Activated T-helper 17 cell treated with anti-CD3 and anti-CD28 coated beads, Interleukin-2, amount 50 U/mL, for 72 hours (primary cell): ENCODE results near the gene CR1. TPM values are rescaled to one million over a fixed set of nuclear protein-coding genes. Genes with fewer than 3 reads are reported as not detected.
"Not testable (repeated sequence)": the region's sequence is repeated elsewhere in the genome, so short reads cannot be mapped to it uniquely, and the experiment has no call there.

Experiments used
- ATAC-seq: fragments of 150-1000 bp; cut with Tn5 transposase; replicated peaks from 2 replicates; pipeline ENCODE4 v1.10.0; 2021; ENCODE audit warnings: mild to moderate bottlenecking, moderate library complexity
- H3K27ac Mint-ChIP-seq: one replicate; pipeline ENCODE4 v1.8.0; 2022; ENCODE audit warnings: mixed read lengths
- H3K27me3 Mint-ChIP-seq: one replicate; pipeline ENCODE4 v1.8.0; 2022; ENCODE audit warnings: mixed read lengths
- H3K36me3 Mint-ChIP-seq: one replicate; pipeline ENCODE4 v1.8.0; 2022; ENCODE audit warnings: low read depth, mild to moderate bottlenecking, mixed read lengths
- H3K4me1 Mint-ChIP-seq: one replicate; pipeline ENCODE4 v1.8.0; 2022; ENCODE audit warnings: mixed read lengths
- H3K4me3 Mint-ChIP-seq: one replicate; pipeline ENCODE4 v1.8.0; 2022; ENCODE audit warnings: mild to moderate bottlenecking, mixed read lengths
- H3K9me3 Mint-ChIP-seq: one replicate; pipeline ENCODE4 v1.8.0; 2022; ENCODE audit warnings: mixed read lengths
- total RNA-seq, 2 donors: library from RNA; stranded (reverse); gene quantifications; one replicate each; pipeline ENCODE4 v1.2.3, GENCODE V29; 2022

Gene CR1
- total RNA-seq, 2 donors from 2014 or later = 0.17 to 0.19 TPM

DNA sequence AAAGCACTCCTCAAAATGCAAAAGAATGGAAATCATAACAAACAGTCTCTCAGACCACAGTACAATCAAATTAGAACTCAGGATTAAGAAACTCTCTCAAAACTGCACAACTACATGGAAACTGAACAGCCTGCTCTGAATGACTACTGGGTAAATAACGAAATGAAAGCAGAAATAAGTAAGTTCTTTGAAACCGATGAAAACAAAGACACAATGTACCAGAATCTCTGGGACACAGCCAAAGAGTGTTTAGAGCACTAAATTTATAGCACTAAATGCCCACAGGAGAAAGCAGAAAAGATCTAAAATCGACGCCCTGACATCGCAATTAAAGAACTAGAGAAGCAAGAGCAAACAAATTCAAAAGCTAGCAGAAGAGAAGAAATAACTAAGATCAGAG lies 95.2 kb downstream of the CR1 start:
- not testable (repeated sequence) for H3K4me1 Mint-ChIP-seq, ATAC-seq, H3K36me3 Mint-ChIP-seq, H3K9me3 Mint-ChIP-seq, H3K27ac Mint-ChIP-seq, H3K4me3 Mint-ChIP-seq
- peaks cover 29% of the 10 kb centered on the region for H3K27me3 Mint-ChIP-seq

DNA sequence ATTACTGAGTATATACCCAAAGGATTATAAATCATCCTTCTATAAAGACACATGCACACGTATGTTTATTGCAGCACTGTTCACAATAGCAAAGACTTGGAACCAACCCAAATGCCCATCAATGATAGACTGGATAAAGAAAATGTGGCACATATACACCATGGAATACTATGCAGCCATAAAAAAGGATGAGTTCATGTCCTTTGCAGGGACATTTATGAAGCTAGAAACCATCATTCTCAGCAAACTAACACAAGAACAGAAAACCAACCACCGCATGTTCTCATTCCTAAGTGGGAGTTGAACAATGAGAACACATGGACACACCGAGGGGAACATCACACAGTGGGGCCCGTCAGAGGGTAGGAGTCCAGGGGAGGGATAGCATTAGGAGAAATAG lies 98.1 kb downstream of the CR1 start:
- H3K4me1 Mint-ChIP-seq, H3K27ac Mint-ChIP-seq, H3K9me3 Mint-ChIP-seq, H3K4me3 Mint-ChIP-seq, ATAC-seq, H3K36me3 Mint-ChIP-seq: not testable (repeated sequence)
- H3K27me3 Mint-ChIP-seq = peaks cover 23% of the 10 kb centered on the region

DNA sequence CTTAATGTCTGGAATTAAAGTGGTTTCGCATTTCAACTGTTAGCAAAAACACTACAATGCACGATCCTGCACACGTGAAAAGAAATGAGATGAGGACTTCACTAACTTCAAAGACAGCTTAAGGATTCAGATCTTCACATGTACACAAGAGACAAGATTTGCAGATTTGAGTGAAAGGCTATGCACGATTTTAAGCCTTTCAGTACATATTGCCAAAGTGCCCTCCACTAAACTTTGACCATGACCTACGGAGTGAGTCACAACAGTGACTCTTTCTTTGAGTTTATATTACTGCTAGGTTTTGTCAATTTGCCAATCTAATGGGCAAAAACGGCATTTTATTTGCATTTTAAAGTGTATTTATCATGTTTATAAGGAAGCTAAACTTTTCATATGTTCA lies 107.8 kb downstream of the CR1 start:
- Mint-ChIP-seq H3K9me3 (no peaks in the 10 kb centered on the region), H3K4me3 (no peak overlapping the region), H3K27me3 (no peaks in the 10 kb centered on the region), H3K4me1 (no peaks in the 10 kb centered on the region), H3K36me3 (no peaks in the 10 kb centered on the region), H3K27ac (no peak overlapping the region)
- no peak for ATAC-seq

DNA sequence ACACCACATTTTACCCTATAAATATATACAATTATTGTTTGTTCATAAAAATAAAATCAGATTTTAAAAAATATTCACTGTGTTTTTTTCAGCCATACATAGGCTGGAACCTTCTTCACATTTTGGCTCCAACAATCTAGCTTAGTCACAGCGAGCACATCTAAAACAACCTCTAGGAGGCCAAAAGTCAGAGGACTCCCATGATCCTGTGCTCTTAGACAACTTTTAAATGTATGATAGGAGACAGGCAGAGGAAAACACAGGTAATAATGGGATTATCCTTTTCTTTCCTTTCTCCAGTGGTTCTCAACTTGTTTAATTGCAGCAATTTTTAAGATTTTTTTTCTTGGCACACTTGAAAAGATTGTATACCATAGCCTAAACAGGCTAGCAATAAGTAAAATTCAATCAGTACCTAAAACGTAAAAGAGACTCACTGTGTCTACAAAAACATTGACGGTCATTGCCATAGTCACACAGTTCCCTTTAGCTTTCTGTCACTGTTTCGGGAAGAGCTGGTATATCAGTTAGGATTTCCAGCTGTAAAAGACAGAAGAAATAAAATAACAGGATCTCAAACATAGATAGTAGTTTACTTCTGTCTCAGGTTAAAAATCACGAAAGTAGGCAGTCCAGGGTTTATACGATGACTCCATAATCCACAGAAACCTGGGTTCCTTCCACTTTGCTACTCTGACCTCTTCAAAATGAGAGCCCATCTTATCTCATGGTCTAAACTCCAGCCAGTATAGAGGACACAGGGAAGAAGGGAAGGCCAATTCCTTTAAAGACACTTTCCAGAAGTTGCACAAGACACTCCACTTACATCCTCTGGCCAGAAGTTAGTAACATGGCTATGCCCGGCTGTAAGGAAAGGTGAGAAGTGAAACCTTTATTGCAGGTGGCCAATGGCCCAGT lies 109.7 kb downstream of the CR1 start:
- Mint-ChIP-seq H3K9me3 (no peaks in the 10 kb centered on the region), H3K27me3 (no peaks in the 10 kb centered on the region), H3K4me1 (no peaks in the 10 kb centered on the region), H3K27ac (no peak overlapping the region), H3K36me3 (no peaks in the 10 kb centered on the region), H3K4me3 (no peak overlapping the region)
- ATAC-seq = no peak

DNA sequence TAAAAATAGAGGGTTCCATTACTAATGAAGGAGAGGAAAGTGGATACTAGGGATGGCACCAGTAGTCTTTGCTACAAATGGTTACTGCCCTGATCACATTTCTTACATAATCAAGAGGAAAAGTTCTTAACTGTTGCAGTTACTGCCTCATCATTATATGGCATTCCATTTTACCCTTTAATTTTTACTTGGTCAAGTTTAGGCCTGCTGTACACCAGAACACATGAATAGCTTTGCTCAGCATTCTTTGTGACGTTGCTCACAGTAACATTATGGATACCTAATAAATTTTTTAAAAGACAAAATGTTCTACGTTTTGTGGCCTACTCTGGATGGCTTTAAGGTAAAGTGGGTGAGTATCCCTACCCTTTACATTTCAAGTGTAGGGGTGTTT lies 110.4 kb downstream of the CR1 start:
- no peaks in the 10 kb centered on the region for H3K4me1 Mint-ChIP-seq
- no peak for ATAC-seq
- no peaks in the 10 kb centered on the region for H3K27me3 Mint-ChIP-seq
- H3K4me3 Mint-ChIP-seq = no peak overlapping the region
- no peak overlapping the region for H3K27ac Mint-ChIP-seq
- no peaks in the 10 kb centered on the region for H3K36me3 Mint-ChIP-seq
- no peaks in the 10 kb centered on the region for H3K9me3 Mint-ChIP-seq

DNA sequence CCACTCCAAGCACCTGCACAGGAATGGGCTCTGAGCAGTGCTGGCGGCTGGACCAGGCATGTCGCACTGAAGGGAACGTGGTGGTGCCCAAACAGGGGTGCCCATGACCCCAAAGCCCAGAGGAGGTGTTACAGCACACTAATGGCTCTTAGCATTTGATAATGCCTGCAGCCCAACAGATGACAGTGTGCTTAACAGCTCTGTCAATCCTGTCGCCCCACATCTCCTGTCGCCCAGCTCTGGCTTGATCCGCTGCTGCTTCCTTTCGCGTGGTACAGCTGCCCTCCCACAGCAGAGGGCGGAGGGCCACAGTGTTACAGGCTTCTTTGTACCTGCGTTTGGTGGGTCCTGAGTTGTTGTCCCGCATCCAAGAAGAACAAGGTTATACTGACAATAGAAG lies 116.8 kb downstream of the CR1 start:
- no peak overlapping the region for H3K4me3 Mint-ChIP-seq
- no peaks in the 10 kb centered on the region for H3K4me1 Mint-ChIP-seq
- H3K27ac Mint-ChIP-seq = no peak overlapping the region
- ATAC-seq = no peak
- H3K9me3 Mint-ChIP-seq = no peaks in the 10 kb centered on the region
- no peaks in the 10 kb centered on the region for H3K36me3 Mint-ChIP-seq
- H3K27me3 Mint-ChIP-seq = no peaks in the 10 kb centered on the region

DNA sequence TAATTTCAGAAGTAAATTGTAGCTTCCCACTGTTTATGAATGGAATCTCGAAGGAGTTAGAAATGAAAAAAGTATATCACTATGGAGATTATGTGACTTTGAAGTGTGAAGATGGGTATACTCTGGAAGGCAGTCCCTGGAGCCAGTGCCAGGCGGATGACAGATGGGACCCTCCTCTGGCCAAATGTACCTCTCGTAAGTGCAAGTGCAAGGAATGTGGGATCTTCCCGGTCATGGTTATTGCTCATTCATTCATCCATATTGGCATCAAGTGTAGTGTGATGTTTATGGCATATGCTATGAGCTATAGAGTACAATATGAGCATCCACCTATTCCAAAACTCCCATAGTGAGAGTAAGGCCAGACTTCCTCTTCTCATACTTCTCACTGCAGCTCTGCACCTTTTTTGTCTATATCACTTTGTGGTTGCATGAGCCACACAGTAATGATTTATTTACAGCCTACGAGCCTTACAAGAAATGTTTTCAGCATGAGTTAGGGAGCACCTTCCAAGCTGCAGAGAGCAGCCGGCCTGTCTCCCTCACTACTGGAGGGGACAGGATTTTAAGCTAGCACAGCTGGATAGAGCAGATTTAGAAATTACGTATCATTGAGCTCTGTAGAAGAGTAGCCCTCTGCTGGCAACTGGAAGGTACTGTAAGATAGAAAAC lies 124.0 kb downstream of the CR1 start:
- H3K27ac Mint-ChIP-seq = no peak overlapping the region

DNA sequence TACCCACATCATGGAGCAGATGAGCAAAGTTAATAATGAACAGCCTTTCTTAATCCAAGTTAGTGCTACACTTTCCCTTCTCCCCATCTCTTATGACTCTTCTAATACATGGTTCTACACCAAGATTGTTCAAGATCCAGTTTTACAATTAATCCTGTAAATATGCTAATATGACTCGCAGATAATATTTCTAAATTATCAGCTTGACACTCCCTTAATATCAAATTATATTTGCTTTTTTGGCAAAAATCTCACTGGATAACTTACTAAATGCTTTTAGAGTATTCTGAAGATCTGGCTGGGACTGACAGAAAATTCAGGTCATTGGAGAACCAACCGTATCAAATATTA lies 124.6 kb downstream of the CR1 start:
- H3K4me3 Mint-ChIP-seq = no peak overlapping the region
- no peaks in the 10 kb centered on the region for H3K4me1 Mint-ChIP-seq
- no peaks in the 10 kb centered on the region for H3K36me3 Mint-ChIP-seq
- H3K27ac Mint-ChIP-seq = no peak overlapping the region
- H3K9me3 Mint-ChIP-seq = no peaks in the 10 kb centered on the region
- H3K27me3 Mint-ChIP-seq = peaks cover 5% of the 10 kb centered on the region
- no peak for ATAC-seq

More for the DNA sequence above, 124.0 kb downstream of the CR1 start:
- no peak overlapping the region for H3K4me3 Mint-ChIP-seq
- H3K36me3 Mint-ChIP-seq = no peaks in the 10 kb centered on the region
- H3K9me3 Mint-ChIP-seq = no peaks in the 10 kb centered on the region
- no peaks in the 10 kb centered on the region for H3K4me1 Mint-ChIP-seq
- ATAC-seq = peak; percentile 74
- peaks cover 5% of the 10 kb centered on the region for H3K27me3 Mint-ChIP-seq

DNA sequence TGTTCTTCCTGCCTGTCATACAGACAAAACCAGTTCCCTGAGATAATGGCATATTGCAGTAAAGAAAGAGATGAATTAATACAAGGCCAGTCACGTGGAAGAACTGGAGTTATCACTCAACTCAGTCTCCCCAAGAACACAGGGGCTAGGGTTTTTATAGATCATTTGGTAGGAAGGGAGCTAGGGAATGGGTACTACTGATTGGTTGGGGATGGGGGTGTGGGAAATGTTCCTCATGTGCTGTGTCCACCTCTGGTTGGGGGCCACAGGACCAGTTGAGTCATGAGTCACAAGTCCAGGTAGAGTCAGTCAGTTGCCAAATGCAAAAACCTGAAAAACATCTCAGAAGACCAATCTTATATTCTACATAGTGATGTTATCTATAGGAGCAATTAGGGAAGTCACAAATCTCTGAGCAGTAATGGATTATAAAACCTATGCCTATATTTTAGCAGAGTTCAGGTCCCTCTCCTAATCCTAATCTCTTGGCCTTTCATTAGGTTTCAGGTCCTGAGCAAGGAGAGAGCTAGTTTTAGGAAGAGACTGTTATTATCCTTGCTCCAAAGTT lies 129.6 kb downstream of the CR1 start:
- ATAC-seq, H3K4me3 Mint-ChIP-seq, H3K27ac Mint-ChIP-seq, H3K36me3 Mint-ChIP-seq, H3K4me1 Mint-ChIP-seq, H3K9me3 Mint-ChIP-seq, H3K27me3 Mint-ChIP-seq: not testable (repeated sequence)

DNA sequence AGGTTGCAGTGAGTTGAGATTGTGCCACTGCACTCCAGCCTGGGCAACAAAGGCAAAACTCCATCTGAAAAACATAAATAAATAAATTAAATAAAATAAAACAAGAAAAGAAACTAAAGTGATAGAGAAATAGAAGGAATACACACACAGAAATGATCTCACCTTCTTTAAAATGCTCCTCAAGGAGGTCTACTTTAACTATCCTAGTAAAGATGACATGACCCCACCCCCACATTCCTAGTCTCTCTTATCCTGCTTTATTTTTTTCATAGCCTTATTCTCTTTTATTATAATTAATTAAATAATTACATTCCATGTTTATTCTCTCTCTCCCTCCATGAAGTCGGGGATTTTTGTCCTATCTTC lies 131.0 kb downstream of the CR1 start:
- Mint-ChIP-seq H3K4me3 (no peak overlapping the region), H3K27ac (no peak overlapping the region), H3K4me1 (no peaks in the 10 kb centered on the region), H3K9me3 (no peaks in the 10 kb centered on the region), H3K36me3 (no peaks in the 10 kb centered on the region), H3K27me3 (no peaks in the 10 kb centered on the region)
- ATAC-seq = no peak

DNA sequence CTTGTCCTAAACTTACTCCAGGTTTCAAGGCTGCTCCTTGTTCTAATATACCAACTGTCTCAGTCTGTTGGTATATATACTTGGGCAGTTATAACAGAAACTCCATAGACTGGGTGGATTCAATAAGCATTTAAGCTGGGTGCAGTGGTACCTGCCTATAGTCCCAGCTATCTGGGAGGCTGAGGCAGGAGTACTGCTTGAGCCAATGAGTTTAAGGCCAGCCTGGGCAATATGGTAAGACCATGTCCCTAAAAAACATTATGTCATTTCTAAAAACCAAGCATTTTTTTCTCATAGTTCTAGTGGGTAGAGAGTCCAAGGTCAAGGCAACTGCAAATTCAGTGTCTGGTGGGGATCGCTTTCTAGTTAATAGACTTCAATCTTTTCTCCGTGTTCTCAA lies 131.5 kb downstream of the CR1 start:
- Mint-ChIP-seq H3K4me1 (no peaks in the 10 kb centered on the region), H3K27me3 (no peaks in the 10 kb centered on the region), H3K27ac (no peak overlapping the region), H3K4me3 (no peak overlapping the region), H3K36me3 (no peaks in the 10 kb centered on the region), H3K9me3 (no peaks in the 10 kb centered on the region)
- ATAC-seq = no peak

DNA sequence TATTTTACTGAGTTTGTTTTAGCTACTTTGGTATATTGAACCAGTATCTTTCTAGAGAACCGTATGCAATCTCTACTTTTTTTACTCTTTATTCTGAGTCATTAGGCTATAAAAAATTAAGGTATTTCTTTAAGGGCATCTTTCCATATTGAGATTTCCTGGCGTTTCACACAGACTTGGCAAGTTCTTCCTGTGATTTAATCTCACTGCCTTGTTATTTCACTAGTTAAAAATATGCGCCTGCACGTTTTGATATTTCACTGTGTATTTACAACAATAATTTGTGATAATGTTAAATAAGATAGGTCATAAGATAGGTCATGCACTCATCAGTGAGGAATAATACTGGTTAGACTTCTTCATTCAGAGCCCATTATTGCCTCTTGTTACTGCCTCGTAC lies 132.8 kb downstream of the CR1 start:
- no peak overlapping the region for H3K4me3 Mint-ChIP-seq
- no peaks in the 10 kb centered on the region for H3K36me3 Mint-ChIP-seq
- H3K4me1 Mint-ChIP-seq = no peaks in the 10 kb centered on the region
- no peaks in the 10 kb centered on the region for H3K9me3 Mint-ChIP-seq
- H3K27ac Mint-ChIP-seq = no peak overlapping the region
- no peaks in the 10 kb centered on the region for H3K27me3 Mint-ChIP-seq
- ATAC-seq = no peak

DNA sequence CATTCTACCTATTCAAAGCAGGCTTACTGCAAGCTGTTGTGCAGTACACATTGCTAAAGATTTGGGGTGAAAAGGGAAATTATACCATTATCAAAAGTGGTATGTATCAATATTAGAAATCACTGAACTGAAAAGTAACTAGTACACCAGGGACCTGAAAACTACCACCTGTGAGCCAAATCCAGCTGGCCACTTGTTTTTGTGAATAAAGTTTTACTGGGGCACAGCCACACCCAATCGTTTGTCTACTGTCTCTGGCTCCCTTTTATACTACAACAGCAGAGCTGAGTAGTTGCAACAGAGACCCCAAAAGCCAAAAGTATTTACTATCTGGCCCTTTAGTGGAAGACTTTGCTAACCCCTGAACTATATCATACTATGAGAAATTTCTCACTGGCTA lies 135.2 kb downstream of the CR1 start:
- Mint-ChIP-seq H3K27ac (no peak overlapping the region), H3K4me1 (no peaks in the 10 kb centered on the region), H3K27me3 (peaks cover 7% of the 10 kb centered on the region), H3K4me3 (no peak overlapping the region), H3K36me3 (no peaks in the 10 kb centered on the region), H3K9me3 (no peaks in the 10 kb centered on the region)
- ATAC-seq = no peak

DNA sequence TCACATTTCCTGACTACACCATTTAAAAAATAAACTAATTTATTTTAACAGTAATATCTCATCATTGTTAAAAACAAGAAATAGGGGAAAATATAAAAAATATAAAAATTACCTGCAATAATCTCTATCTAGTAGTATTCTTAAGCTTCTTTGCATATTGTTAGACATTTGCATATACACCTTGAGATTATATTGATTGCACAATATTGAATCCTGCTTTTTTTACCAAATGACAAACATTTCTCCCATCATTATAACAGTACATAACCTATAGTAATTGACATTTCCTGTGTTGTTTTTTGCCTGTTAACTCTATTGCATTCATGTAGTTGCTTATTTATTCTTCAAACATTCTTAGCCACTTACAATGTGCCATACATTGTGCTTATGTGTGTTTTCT lies 137.3 kb downstream of the CR1 start:
- Mint-ChIP-seq H3K4me1 (no peaks in the 10 kb centered on the region), H3K9me3 (no peaks in the 10 kb centered on the region), H3K4me3 (no peak overlapping the region), H3K27ac (no peak overlapping the region), H3K27me3 (peaks cover 11% of the 10 kb centered on the region), H3K36me3 (no peaks in the 10 kb centered on the region)
- ATAC-seq = no peak

DNA sequence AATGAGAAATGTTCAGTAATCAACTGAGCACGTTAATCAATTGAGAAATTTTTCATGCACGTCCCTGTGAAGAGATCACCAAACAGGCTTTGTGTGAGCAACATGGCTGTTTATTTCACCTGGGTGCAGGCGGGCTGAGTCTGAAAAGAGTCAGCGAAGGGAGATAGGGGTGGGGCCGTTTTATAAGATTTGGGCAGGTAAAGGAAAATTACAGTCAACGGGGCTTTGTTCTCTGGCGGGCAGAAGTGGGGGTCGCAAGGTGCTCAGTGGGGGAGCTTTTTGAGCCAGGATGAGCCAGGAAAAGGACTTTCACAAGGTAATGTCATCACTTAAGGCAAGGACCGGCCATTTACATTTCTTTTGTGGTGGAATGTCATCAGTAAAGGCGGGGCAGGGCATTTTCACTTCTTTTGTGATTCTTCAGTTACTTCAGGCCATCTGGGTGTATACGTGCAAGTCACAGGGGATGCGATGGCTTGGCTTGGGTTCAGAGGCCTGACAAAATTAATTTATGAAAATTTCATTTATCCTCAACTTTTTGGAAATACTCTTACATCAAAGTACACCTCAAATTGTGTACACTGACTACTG lies 137.8 kb downstream of the CR1 start:
- H3K27ac Mint-ChIP-seq, H3K4me1 Mint-ChIP-seq, H3K36me3 Mint-ChIP-seq, H3K4me3 Mint-ChIP-seq, ATAC-seq, H3K9me3 Mint-ChIP-seq: not testable (repeated sequence)
- H3K27me3 Mint-ChIP-seq = peaks cover 11% of the 10 kb centered on the region
